ENCODE data around the gene EFNB2.

The EFNB2 gene

GRCh38 chr13:106499113-106499512, 36.3 kb downstream of the EFNB2 start:
- no peak for DNase-seq

GRCh38 chr13:106498571-106498970, 36.9 kb downstream of the EFNB2 start:
- DNase-seq = no peak

- no peak for DNase-seq
Measured at GRCh38 chr13:106498158-106498557, 37.3 kb downstream of the EFNB2 start.

GRCh38 chr13:106497079-106497478, 38.4 kb downstream of the EFNB2 start:
- DNase-seq = no peak

- no peak for DNase-seq
Measured at GRCh38 chr13:106496072-106496997, 39.1 kb downstream of the EFNB2 start.

- no peak for DNase-seq
Measured at GRCh38 chr13:106494936-106495335, 40.5 kb downstream of the EFNB2 start.

- DNase-seq = no peak
Measured at GRCh38 chr13:106494506-106494905, 41.0 kb downstream of the EFNB2 start.

GRCh38 chr13:106493533-106494220, 41.8 kb downstream of the EFNB2 start:
- DNase-seq = no peak

- no peak for DNase-seq
Measured at GRCh38 chr13:106492588-106493475, 42.6 kb downstream of the EFNB2 start.

GRCh38 chr13:106491928-106492587, 43.4 kb downstream of the EFNB2 start:
- no peak for DNase-seq

- no peak for DNase-seq
Measured at GRCh38 chr13:106491463-106491862, 44.0 kb downstream of the EFNB2 start.

- DNase-seq = no peak
Measured at GRCh38 chr13:106490569-106491321, 44.7 kb downstream of the EFNB2 start.

GRCh38 chr13:106489849-106490568, 45.5 kb downstream of the EFNB2 start:
- DNase-seq = no peak

- no peak for DNase-seq
Measured at GRCh38 chr13:106488686-106489085, 46.8 kb downstream of the EFNB2 start.

GRCh38 chr13:106488076-106488475, 47.4 kb downstream of the EFNB2 start:
- no peak for DNase-seq

- no peak for DNase-seq
Measured at GRCh38 chr13:106487129-106487528, 48.3 kb downstream of the EFNB2 start.

- DNase-seq = no peak
Measured at GRCh38 chr13:106486287-106486686, 49.2 kb downstream of the EFNB2 start.

- DNase-seq = no peak
Measured at GRCh38 chr13:106484537-106485193, 50.8 kb downstream of the EFNB2 start.

- no peak for DNase-seq
Measured at GRCh38 chr13:106484084-106484483, 51.4 kb downstream of the EFNB2 start.

GRCh38 chr13:106481919-106482318, 53.5 kb downstream of the EFNB2 start:
- no peak for DNase-seq
